Activated CD4-positive, alpha-beta T cell treated with anti-CD3 and anti-CD28 coated beads, Interleukin-2, amount 10 ng/mL, durations not matched to agents 7 days and 5 days (primary cell): ENCODE data around the gene SORCS3. TPM values are rescaled to one million over a fixed set of nuclear protein-coding genes. Genes with fewer than 3 reads are reported as not detected.

Experiments
- CTCF ChIA-PET: fragments of 350-600 bp; sonication (Branson Sonifier 250); formaldehyde crosslinking; loops from one replicate; lab custom pipeline; 2021; ENCODE audit warnings: antibody characterized with exemption; lab: Charles Lee
- POLR2A ChIA-PET: fragments of 350-600 bp; sonication (Branson Sonifier 250); formaldehyde crosslinking; loops from one replicate; lab custom pipeline; 2021; ENCODE audit warnings: antibody characterized with exemption; lab: Charles Lee
- DNase-seq: peaks from one replicate; pipeline ENCODE4 v3.0.0-alpha.2; 2020
- H3K27ac Mint-ChIP-seq: one replicate; pipeline ENCODE4 v1.8.0; 2021; ENCODE audit warnings: mild to moderate bottlenecking, moderate library complexity, mixed read lengths
- H3K27me3 Mint-ChIP-seq: one replicate; pipeline ENCODE4 v1.8.0; 2021; ENCODE audit warnings: mixed read lengths
- H3K36me3 Mint-ChIP-seq: one replicate; pipeline ENCODE4 v1.8.0; 2021; ENCODE audit warnings: low read depth, mixed read lengths
- H3K4me1 Mint-ChIP-seq: one replicate; pipeline ENCODE4 v1.8.0; 2021; ENCODE audit warnings: mixed read lengths
- H3K4me3 Mint-ChIP-seq: one replicate; pipeline ENCODE4 v1.8.0; 2021; ENCODE audit warnings: mild to moderate bottlenecking, moderate library complexity, mixed read lengths
- H3K9me3 Mint-ChIP-seq: one replicate; pipeline ENCODE4 v1.8.0; 2021; ENCODE audit warnings: mixed read lengths
- total RNA-seq, 2 experiments: library from RNA; stranded (reverse); gene quantifications; one replicate each; pipeline ENCODE4 v1.2.3, GENCODE V29; 2021

The SORCS3 gene
- total RNA-seq, 2 experiments from 2014 or later = 0.17 TPM; not detected in 1

DNA sequence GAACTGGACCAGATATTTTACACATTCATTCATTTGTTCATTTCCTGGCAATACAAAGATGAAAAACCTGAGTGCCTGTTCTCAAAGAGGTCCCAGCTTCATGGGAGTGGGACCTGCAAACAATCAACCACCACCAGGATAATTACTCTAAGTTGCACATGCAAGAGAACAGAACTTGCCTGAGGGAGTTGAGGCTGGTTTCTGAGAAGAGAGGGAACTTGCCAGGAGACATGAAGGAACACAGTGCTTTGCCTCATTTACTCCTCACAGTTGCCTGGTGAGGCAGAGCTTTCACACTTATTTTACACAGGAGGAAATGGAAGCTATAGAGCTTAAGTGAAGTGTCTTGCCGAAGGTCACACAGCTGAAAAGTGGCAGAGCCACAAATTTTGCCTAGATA is 170.1 kb downstream of the SORCS3 start:
- CTCF ChIA-PET = no interaction called here
- Mint-ChIP-seq H3K36me3 (no peaks in the 10 kb centered on the region), H3K9me3 (no peaks in the 10 kb centered on the region), H3K27me3 (no peaks in the 10 kb centered on the region), H3K4me1 (peaks cover 6% of the 10 kb centered on the region), H3K27ac (no peak overlapping the region), H3K4me3 (no peak overlapping the region)
- no peak for DNase-seq
- POLR2A ChIA-PET = no interaction called here

DNA sequence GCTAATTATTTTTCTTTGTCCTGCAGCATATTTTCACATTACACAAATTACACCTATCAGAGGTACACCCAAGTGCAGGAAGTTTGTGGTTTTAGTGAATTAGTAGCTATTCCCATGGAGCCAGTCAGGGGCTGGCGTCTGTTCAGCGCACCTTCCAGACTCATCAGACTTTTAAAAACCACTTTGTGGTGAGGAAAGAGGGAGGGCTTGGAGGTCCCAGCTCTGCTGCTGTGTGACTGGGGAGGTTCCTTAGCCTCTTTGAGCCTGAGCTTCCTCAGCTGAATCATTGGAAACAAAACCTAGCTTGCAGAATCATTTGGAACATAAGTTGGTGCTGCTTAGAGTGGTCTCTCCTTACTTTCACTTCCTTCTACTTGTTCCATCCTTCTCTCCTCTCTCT is 175.4 kb downstream of the SORCS3 start:
- Mint-ChIP-seq H3K4me1 (no peaks in the 10 kb centered on the region), H3K4me3 (no peak overlapping the region), H3K27ac (no peak overlapping the region), H3K36me3 (no peaks in the 10 kb centered on the region), H3K27me3 (peaks cover 3% of the 10 kb centered on the region), H3K9me3 (no peaks in the 10 kb centered on the region)
- ChIA-PET POLR2A (no interaction called here), CTCF (no interaction called here)
- no peak for DNase-seq

DNA sequence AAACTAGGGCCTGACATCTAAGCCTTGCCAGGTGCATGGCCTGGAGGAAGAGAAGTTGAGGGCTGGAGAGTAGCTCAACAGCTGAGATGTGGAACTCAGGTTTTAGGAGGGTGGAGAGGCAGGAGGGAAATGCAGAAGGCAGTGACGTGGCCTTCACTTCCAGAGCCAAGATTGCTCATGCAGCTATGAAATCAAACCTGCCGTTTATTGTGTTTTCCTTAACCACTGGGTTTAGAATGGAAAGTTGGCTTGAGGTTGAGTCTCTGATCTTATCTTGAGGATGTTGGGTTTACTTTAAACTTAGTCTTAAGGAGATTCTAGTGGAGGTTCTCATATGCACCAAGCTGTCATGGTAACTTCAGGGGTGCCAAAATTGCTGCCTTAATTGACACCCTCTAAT is 178.6 kb downstream of the SORCS3 start:
- Mint-ChIP-seq H3K9me3 (no peaks in the 10 kb centered on the region), H3K4me3 (no peak overlapping the region), H3K36me3 (no peaks in the 10 kb centered on the region), H3K27me3 (peaks cover 3% of the 10 kb centered on the region), H3K4me1 (no peaks in the 10 kb centered on the region), H3K27ac (no peak overlapping the region)
- DNase-seq = no peak
- CTCF ChIA-PET = no interaction called here
- POLR2A ChIA-PET = no interaction called here

DNA sequence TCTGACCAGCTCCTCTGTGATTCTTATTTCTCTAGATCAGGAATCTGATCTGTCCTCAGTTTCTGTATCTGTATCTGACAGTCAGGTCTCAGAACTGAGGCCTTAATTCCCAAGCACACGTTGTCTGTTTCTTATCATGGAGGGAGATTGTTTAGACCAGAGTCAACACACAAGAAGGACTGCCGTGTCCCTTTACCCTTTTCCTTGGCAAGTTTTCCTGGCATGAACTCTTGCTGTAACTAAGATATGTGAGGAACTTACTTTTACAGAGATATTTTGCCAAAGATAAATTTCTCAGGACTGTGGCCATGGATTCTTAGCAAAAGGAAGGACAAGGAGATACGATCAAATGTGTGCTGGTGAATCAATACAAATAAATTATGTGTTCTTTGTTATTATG is 181.0 kb downstream of the SORCS3 start:
- POLR2A ChIA-PET = no interaction called here
- no peak overlapping the region for H3K4me3 Mint-ChIP-seq
- no peaks in the 10 kb centered on the region for H3K4me1 Mint-ChIP-seq
- peaks cover 3% of the 10 kb centered on the region for H3K27me3 Mint-ChIP-seq
- no peak for DNase-seq
- no peak overlapping the region for H3K27ac Mint-ChIP-seq
- H3K9me3 Mint-ChIP-seq = no peaks in the 10 kb centered on the region
- CTCF ChIA-PET = no interaction called here
- no peaks in the 10 kb centered on the region for H3K36me3 Mint-ChIP-seq

DNA sequence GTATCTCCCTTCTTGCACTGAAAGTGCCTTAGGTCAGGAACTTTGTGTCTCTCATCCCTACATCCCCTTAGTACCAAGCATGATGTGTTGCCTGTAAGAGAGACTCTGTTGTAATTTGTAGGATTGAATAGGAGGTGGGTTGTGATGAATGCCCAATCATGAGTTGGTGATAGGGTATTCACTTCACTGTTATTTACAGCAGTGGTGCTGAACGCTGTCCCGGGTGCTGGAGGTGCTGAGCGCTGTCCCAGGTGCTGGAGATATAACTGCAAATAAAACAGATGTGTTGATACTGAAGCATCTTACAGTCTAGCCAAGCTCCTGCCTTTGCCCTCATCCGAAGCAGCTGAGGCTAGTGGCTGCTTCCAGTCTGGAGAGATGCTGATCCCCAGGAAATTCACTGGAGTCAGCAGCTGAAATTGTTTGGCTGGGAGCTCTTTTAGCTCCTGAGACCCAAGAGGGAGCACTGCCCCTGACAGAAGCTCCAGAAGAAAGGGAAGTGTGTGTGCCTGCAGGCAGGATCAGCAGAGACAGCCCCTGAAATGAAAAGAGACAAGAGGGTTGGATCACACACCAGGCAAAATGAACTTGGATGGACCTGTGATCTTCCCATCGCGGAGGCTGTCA is 183.4 kb downstream of the SORCS3 start:
- H3K27ac Mint-ChIP-seq = no peak overlapping the region

DNA sequence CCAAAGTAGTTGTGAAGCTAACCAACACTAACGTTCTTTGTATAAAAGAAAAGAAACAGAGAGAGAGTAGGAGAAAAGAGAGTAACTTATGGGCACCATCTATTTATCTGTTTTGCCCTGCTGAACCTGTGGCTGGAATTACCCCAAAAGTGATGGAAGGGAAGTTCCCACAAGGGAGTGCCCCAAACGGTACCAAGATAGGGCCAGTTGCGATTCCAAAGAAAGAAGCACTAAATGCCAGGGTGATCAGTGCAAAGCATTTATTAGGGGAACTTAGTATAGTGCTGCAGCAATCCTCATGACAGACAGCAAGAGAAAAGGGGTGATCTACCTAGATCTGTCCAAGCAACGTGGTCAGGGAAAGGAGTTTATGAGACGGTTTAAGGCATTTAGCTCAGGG is 190.2 kb downstream of the SORCS3 start:
- no peaks in the 10 kb centered on the region for H3K36me3 Mint-ChIP-seq
- H3K4me3 Mint-ChIP-seq = no peak overlapping the region
- CTCF ChIA-PET = no interaction called here
- no peaks in the 10 kb centered on the region for H3K4me1 Mint-ChIP-seq
- POLR2A ChIA-PET = no interaction called here
- H3K27me3 Mint-ChIP-seq = no peaks in the 10 kb centered on the region
- H3K9me3 Mint-ChIP-seq = no peaks in the 10 kb centered on the region
- H3K27ac Mint-ChIP-seq = no peak overlapping the region
- no peak for DNase-seq

More for the DNA sequence above, 183.4 kb downstream of the SORCS3 start:
- Mint-ChIP-seq H3K36me3 (no peaks in the 10 kb centered on the region), H3K9me3 (no peaks in the 10 kb centered on the region), H3K27me3 (peaks cover 3% of the 10 kb centered on the region), H3K4me1 (no peaks in the 10 kb centered on the region), H3K4me3 (no peak overlapping the region)
- DNase-seq = peak; percentile 24
- ChIA-PET POLR2A (no interaction called here), CTCF (no interaction called here)

DNA sequence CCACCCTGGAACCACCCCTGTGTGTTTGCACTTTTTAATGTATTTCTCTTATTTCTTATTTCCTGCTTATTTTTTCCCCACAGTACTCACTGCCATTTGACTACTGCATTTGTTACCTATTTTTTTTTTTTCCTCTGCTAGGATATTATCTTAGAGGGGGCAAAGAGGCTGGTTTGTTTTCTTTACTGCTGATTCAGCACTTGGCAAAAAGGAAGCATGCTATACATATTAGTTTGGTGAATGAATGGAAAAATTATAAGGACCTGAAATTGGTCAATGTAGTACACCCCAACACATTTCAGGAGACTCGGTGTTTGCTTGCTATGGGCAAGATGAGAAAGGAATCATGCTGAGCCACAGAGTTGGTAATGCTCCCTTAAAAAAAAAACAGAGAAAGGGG is 193.5 kb downstream of the SORCS3 start:
- Mint-ChIP-seq H3K27ac (no peak overlapping the region), H3K9me3 (no peaks in the 10 kb centered on the region), H3K27me3 (no peaks in the 10 kb centered on the region), H3K36me3 (no peaks in the 10 kb centered on the region), H3K4me1 (no peaks in the 10 kb centered on the region), H3K4me3 (no peak overlapping the region)
- no peak for DNase-seq
- POLR2A ChIA-PET = no interaction called here
- CTCF ChIA-PET = no interaction called here

DNA sequence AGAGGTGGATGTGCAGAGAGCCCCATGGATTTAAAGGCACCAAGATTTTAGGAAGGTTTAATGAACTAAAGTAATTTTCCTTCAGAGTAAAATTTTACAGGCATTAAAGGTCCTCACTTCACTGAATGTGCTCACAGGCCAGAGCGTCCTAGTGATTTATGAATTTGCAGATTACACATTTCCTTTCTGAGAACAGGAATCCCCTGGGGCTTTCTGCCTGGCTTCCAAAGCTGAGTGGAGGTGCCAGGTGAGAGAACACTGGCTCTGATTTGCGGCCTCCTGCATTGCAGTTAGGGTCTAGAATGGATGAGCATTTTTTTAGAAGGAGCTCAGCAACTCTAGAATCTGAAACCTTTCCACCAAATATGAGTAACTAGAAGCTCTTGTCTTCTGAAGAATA is 194.3 kb downstream of the SORCS3 start:
- ChIA-PET CTCF (no interaction called here), POLR2A (interaction anchor here (0.6 kb wide), 1 partner anchor 72 kb away, joined by 3 read pairs; no protein-coding TSS in a partner anchor)
- Mint-ChIP-seq H3K27me3 (no peaks in the 10 kb centered on the region), H3K36me3 (no peaks in the 10 kb centered on the region), H3K27ac (no peak overlapping the region), H3K9me3 (no peaks in the 10 kb centered on the region), H3K4me3 (no peak overlapping the region), H3K4me1 (no peaks in the 10 kb centered on the region)
- no peak for DNase-seq

DNA sequence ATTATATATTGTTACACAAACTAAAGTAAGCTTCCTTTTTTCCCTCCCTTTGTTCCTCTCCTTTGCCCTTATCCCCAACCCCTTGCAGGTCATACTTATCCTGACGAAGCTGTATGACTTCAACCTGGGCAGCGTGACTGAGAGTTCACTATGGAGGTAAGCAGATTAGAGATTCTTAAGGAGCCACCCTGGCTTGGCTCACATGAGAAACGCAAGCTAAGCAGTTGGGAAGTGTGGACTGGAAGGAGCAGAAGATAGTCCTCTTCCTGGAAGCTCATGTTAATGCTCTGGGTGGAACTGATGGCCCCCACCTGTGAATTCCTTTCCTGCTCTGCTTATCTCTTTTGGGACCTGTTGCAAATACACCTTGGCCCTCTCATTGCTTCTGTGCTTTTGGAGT is 201.6 kb downstream of the SORCS3 start:
- Mint-ChIP-seq H3K27me3 (no peaks in the 10 kb centered on the region), H3K4me1 (no peaks in the 10 kb centered on the region), H3K4me3 (no peak overlapping the region), H3K36me3 (no peaks in the 10 kb centered on the region), H3K9me3 (no peaks in the 10 kb centered on the region), H3K27ac (no peak overlapping the region)
- ChIA-PET POLR2A (no interaction called here), CTCF (no interaction called here)
- DNase-seq = no peak

DNA sequence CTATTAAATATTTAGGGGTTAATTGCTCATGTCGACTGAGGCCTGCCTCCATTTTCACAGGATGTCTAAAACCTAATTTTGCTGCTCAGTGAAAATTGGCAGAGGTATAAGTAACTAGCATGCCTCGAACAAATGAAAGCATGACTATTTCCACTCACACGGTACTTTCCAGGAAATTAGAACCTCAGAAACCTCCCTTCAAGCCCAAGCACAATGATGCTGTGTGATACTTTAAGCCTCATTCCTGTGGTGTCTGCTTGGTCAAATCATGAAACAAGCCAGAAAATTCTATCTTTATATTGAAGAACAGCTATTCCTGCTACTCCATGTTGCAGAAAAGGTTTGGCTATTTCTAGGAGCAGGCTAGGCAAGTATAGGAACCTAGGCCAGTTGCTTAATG is 203.0 kb downstream of the SORCS3 start:
- no peaks in the 10 kb centered on the region for H3K9me3 Mint-ChIP-seq
- H3K27me3 Mint-ChIP-seq = no peaks in the 10 kb centered on the region
- POLR2A ChIA-PET = no interaction called here
- no peak for DNase-seq
- H3K27ac Mint-ChIP-seq = no peak overlapping the region
- CTCF ChIA-PET = no interaction called here
- H3K4me3 Mint-ChIP-seq = no peak overlapping the region
- no peaks in the 10 kb centered on the region for H3K4me1 Mint-ChIP-seq
- no peaks in the 10 kb centered on the region for H3K36me3 Mint-ChIP-seq

DNA sequence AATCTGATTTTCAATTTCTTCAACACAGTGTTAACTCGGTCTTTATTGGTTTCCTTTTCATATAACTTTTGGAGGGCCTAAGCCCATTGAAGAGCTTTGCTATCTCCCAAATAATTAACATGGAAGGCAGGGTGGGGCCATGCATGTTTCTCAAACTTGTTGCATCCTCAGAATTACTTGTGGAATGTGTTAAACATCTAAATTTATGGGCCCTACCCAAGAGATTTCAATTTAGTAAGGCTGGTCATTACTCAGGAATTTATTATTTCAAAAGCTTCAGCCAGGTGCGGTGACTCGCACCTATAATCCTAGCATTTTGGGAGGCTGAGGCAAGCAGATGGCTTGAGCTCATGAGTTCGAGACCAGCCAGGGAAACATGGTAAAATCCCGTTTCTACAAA is 208.9 kb downstream of the SORCS3 start:
- Mint-ChIP-seq H3K27me3 (no peaks in the 10 kb centered on the region), H3K27ac (no peak overlapping the region), H3K4me1 (no peaks in the 10 kb centered on the region), H3K9me3 (no peaks in the 10 kb centered on the region), H3K36me3 (no peaks in the 10 kb centered on the region), H3K4me3 (no peak overlapping the region)
- ChIA-PET POLR2A (no interaction called here), CTCF (no interaction called here)
- DNase-seq = no peak

DNA sequence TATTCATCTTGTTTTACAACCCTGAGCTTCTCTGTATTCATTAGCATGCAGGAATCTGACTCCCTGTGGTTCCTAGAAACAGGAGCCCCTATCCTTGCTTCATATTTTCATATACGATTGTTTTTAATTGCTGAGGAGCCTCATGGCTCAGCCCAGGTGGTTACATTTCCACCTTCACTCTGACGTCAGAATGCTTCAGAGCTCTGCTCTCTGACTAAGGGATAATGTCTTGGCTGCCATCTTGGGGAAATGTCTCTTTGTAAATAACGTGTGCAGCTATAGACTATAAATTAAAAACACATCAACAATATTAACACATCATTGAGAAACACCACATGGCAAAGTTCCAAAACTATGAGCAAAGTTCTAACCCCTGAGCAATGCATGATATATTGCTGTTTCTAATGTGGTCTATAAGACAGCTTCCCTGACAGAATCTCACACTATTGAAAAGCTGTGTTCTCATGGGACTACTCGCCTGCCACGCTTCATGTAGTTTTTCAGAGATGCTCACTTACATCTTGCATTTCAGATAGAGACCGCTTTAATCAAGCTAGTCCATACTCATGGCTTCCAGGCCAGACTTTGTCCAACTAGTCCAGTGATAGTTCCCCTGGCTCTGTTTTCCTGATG is 227.0 kb downstream of the SORCS3 start:
- Mint-ChIP-seq H3K36me3 (no peaks in the 10 kb centered on the region), H3K4me3 (no peak overlapping the region), H3K27me3 (no peaks in the 10 kb centered on the region), H3K9me3 (no peaks in the 10 kb centered on the region), H3K27ac (no peak overlapping the region), H3K4me1 (no peaks in the 10 kb centered on the region)
- ChIA-PET CTCF (interaction anchor here (0.6 kb wide), 1 partner anchor 1035 kb away, joined by 4 read pairs; no protein-coding TSS in a partner anchor), POLR2A (no interaction called here)
- DNase-seq = no peak

DNA sequence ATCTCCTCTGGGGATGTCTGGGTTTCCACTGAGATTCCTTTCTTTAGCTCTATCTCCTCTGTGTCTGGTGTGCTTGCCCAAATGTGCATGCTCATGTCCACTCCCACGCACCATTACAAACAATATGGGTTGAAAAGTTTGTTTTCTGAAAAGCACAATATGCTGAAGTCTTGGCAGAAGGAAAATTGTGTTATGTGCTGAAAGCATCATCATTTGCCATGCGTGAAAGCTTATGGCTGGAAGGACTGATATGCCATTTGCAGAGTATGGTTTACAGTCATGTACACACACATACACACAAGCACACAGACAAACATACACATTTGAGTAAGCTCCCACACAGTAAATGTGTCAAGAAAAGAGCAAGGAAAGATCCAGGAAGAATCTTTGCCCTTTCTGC is 231.6 kb downstream of the SORCS3 start:
- CTCF ChIA-PET = interaction anchor here (1.7 kb wide), 1 partner anchor 31 kb away, joined by 3 read pairs; no protein-coding TSS in a partner anchor
- H3K4me1 Mint-ChIP-seq = no peaks in the 10 kb centered on the region
- H3K36me3 Mint-ChIP-seq = no peaks in the 10 kb centered on the region
- no peak for DNase-seq
- no peaks in the 10 kb centered on the region for H3K27me3 Mint-ChIP-seq
- H3K27ac Mint-ChIP-seq = no peak overlapping the region
- H3K9me3 Mint-ChIP-seq = no peaks in the 10 kb centered on the region
- POLR2A ChIA-PET = no interaction called here
- H3K4me3 Mint-ChIP-seq = no peak overlapping the region

DNA sequence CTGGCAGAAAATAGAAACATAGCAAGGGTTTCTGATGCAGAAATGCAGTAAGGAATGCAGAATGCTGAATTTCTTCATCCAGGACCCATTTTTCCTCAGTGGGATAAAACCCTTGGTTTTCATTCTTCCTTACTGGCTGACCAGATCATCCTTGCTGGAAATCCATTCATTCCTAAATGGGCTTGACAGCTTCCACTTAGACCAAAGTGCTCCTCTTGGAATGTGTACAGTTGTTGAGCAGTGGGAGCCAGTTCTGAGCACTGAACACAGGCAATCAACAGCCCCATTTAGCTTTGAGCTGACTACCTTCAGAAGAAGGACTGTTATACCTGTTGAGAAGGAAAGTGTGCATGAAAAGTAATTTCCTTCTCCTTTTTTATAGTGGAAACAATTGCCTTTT is 232.1 kb downstream of the SORCS3 start:
- ChIA-PET CTCF (interaction anchor here (1.7 kb wide), 1 partner anchor 32 kb away, joined by 3 read pairs; no protein-coding TSS in a partner anchor), POLR2A (no interaction called here)
- no peak for DNase-seq
- no peaks in the 10 kb centered on the region for H3K9me3 Mint-ChIP-seq
- no peak overlapping the region for H3K27ac Mint-ChIP-seq
- H3K36me3 Mint-ChIP-seq = no peaks in the 10 kb centered on the region
- no peaks in the 10 kb centered on the region for H3K4me1 Mint-ChIP-seq
- H3K27me3 Mint-ChIP-seq = no peaks in the 10 kb centered on the region
- no peak overlapping the region for H3K4me3 Mint-ChIP-seq
